Osteocyte (in vitro differentiated cells): ENCODE data around the gene CGAS. TPM values are rescaled to one million over a fixed set of nuclear protein-coding genes. Genes with fewer than 3 reads are reported as not detected.

Experiments used
- DNase-seq: peaks from one replicate; pipeline ENCODE4 v3.0.0; 2021; ENCODE audit warnings: mixed read lengths; ENCODE audit not compliant: unreplicated experiment; ENCODE audit errors: extremely low spot score
- H3K27ac Mint-ChIP-seq: one replicate; pipeline ENCODE4 v1.8.0; 2021; ENCODE audit warnings: mild to moderate bottlenecking, mixed read lengths; ENCODE audit not compliant: unreplicated experiment
- H3K27me3 Mint-ChIP-seq: one replicate; pipeline ENCODE4 v1.8.0; 2021; ENCODE audit warnings: mixed read lengths; ENCODE audit not compliant: unreplicated experiment
- H3K36me3 Mint-ChIP-seq: one replicate; pipeline ENCODE4 v1.8.0; 2021; ENCODE audit warnings: mixed read lengths; ENCODE audit not compliant: unreplicated experiment
- H3K4me1 Mint-ChIP-seq: one replicate; pipeline ENCODE4 v1.8.0; 2021; ENCODE audit warnings: mixed read lengths; ENCODE audit not compliant: unreplicated experiment
- H3K4me3 Mint-ChIP-seq: one replicate; pipeline ENCODE4 v1.8.0; 2021; ENCODE audit warnings: mild to moderate bottlenecking, moderate library complexity, mixed read lengths; ENCODE audit not compliant: unreplicated experiment
- H3K9me3 Mint-ChIP-seq: one replicate; pipeline ENCODE4 v1.8.0; 2021; ENCODE audit warnings: mixed read lengths; ENCODE audit not compliant: unreplicated experiment
- CTCF ChIP-seq: fragments of 200-600 bp; sonication (generic); IDR thresholded peaks from 2 replicates; pipeline ENCODE4 v1.5.0; 2021; ENCODE audit warnings: antibody characterized with exemption, mild to moderate bottlenecking, moderate library complexity
- total RNA-seq: library from RNA; stranded (reverse); gene quantifications from 2 replicates; pipeline ENCODE4 v1.2.1, GENCODE V29; 2021

CGAS gene
- total RNA-seq, 1 donor from 2014 or later = 0.59 TPM

DNA sequence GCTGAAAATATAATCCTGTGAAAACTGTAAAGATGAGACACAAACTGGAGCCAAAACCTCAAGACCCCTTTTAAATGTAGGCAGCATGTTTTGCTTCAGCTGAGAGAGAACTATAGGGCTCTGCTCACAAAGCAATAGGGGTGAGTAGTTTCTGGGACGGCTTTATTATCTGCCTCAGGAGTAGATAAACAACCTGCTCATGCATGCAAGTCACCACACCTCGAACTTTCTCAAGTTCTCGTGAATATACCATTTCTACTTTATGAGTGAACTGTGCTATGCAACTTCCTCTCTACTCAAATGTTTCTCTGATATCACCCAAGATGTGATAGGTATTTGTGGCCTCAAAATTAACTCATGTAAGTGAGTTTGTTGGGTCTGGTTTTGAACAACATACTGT is 74.9 kb downstream of the CGAS start:
- no peaks in the 10 kb centered on the region for H3K9me3 Mint-ChIP-seq
- no peaks in the 10 kb centered on the region for H3K4me1 Mint-ChIP-seq
- DNase-seq = no peak
- no peak overlapping the region for H3K4me3 Mint-ChIP-seq
- no peaks in the 10 kb centered on the region for H3K27me3 Mint-ChIP-seq
- H3K36me3 Mint-ChIP-seq = no peaks in the 10 kb centered on the region
- no peak overlapping the region for H3K27ac Mint-ChIP-seq
- TF ChIP-seq CTCF = no peak

GRCh38 chr6:73375216-73375615 is 76.9 kb downstream of the CGAS start:
- no peak for TF ChIP-seq CTCF
- no peak overlapping the region for H3K4me3 Mint-ChIP-seq
- no peak for DNase-seq
- no peaks in the 10 kb centered on the region for H3K9me3 Mint-ChIP-seq
- H3K4me1 Mint-ChIP-seq = no peaks in the 10 kb centered on the region
- H3K27me3 Mint-ChIP-seq = no peaks in the 10 kb centered on the region
- H3K36me3 Mint-ChIP-seq = no peaks in the 10 kb centered on the region
- H3K27ac Mint-ChIP-seq = no peak overlapping the region

Other genes starting within 250 kb of the CGAS start
- gene KHDC1L, start 226.8 kb downstream of the CGAS start, total RNA-seq = not detected in 2 replicates
- 4.1 and 4.5 TPM in 2 replicates for gene KHDC1, start 189.1 kb downstream of the CGAS start, total RNA-seq
- gene DPPA5, start 98.0 kb downstream of the CGAS start, total RNA-seq = not detected in 2 replicates
- gene KHDC3L, start 89.6 kb downstream of the CGAS start, total RNA-seq = not detected in 2 replicates
- gene OOEP, start 82.4 kb downstream of the CGAS start, total RNA-seq = not detected in 2 replicates
- not detected in 2 replicates for gene DDX43, start 57.5 kb downstream of the CGAS start, total RNA-seq
- 23.7 and 24.8 TPM in 2 replicates for gene MTO1, start 9.4 kb upstream of the CGAS start, total RNA-seq
- gene EEF1A1, start 68.7 kb upstream of the CGAS start, total RNA-seq = 10,441 and 10,582 TPM in 2 replicates
- gene SLC17A5, start 201.7 kb upstream of the CGAS start, total RNA-seq = 20.2 and 20.4 TPM in 2 replicates
- 14.3 and 18.0 TPM in 2 replicates for gene CD109, start 243.9 kb upstream of the CGAS start, total RNA-seq